SK-N-MC (cell line): ENCODE data around the gene COMTD1.

Experiments
- DNase-seq: peaks from one replicate; pipeline ENCODE4 v3.0.0-alpha.2; 2011; ENCODE audit warnings: low read depth, low spot score
- H3K27ac ChIP-seq: fragments of 200-600 bp; sonication (generic); 2 replicates; pipeline ENCODE4 v1.5.1; 2016; ENCODE audit warnings: mixed run types
- H3K36me3 ChIP-seq: fragments of 200-600 bp; sonication (generic); 2 replicates; pipeline ENCODE4 v1.6.1; 2017; ENCODE audit warnings: antibody characterized with exemption, low read length, mixed read lengths; ENCODE audit not compliant: insufficient read depth
- H3K4me3 ChIP-seq: fragments of 200-600 bp; sonication (generic); 2 replicates; pipeline ENCODE4 v1.5.1; 2016
- H3K9ac ChIP-seq: fragments of 200-600 bp; sonication (generic); 2 replicates; pipeline ENCODE4 v1.8.0; 2017; ENCODE audit warnings: mixed run types, mixed read lengths; ENCODE audit not compliant: insufficient read length
- H3K9me3 ChIP-seq: fragments of 200-600 bp; sonication (generic); 2 replicates; pipeline ENCODE4 v1.6.1; 2017; ENCODE audit warnings: low read depth, mild to moderate bottlenecking, antibody characterized with exemption, low read length, moderate library complexity, mixed read lengths
- EZH2 ChIP-seq: fragments of 200-600 bp; sonication (generic); IDR thresholded peaks from one replicate; pipeline ENCODE4 v1.6.1; 2017; ENCODE audit warnings: antibody characterized with exemption
- FOXP2 ChIP-seq: optimal IDR thresholded peaks from 2 replicates; pipeline ENCODE3; 2011; ENCODE audit warnings: mild to moderate bottlenecking, moderate library complexity; ENCODE audit not compliant: insufficient read depth; ENCODE audit errors: extremely low read length, control extremely low read depth
- POLR2AphosphoS5 ChIP-seq: IDR thresholded peaks from 2 replicates; pipeline ENCODE4 v1.6.1; 2012; ENCODE audit warnings: mild to moderate bottlenecking, low read depth, low read length, borderline replicate concordance

Gene COMTD1

DNA sequence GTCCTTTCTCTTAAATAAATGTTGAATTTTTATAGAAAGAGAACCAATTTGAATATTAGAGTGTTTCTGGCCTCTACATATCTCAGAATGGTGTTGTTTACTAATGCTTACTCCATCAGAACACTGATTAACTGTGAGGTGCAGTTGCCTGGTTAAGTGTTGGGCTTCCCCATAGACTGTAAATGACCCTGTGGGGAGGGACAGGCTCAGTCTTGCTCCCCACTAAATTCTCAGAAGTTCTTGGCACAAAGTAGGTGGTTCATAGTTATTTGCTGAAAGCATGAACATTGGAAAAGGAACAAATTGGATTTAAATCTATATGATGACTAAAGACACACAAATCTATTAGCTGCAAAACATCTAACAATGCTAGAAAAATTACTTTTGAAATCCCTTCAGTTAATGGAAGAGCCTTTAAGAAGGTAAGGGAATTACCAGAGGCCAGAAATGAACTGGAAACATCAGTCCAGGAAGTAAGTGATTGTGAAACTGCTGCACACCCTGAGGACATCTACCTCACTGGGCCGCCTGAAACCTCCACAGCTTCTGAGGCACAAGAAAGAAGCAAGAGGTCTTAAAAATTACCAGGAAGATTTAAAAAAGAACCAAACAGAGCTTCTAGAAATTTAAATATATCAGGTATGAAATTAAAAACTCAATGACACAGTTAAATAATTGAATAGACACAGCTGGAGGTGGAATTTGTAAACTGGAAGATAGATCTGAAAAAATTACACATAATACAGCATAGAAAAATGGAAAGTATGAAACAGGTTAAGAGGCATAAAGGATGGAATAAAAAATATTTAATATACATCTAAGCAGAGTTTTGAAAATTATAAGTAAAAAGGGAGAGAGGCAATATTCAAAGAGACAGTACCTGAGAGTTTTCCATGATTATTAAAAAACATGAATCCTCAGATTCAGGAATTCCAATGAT, 17.8 kb upstream of the COMTD1 start:
- H3K9ac ChIP-seq: no peak overlapping the region
- no peaks in the 10 kb centered on the region for H3K36me3 ChIP-seq
- no peak overlapping the region for H3K27ac ChIP-seq
- TF ChIP-seq POLR2AphosphoS5 (no peak), EZH2 (no peak), FOXP2 (no peak)
- H3K4me3 ChIP-seq: no peak overlapping the region
- no peak for DNase-seq
- no peaks in the 10 kb centered on the region for H3K9me3 ChIP-seq

- TF ChIP-seq FOXP2 (no peak), POLR2AphosphoS5 (no peak), EZH2 (no peak)
- Histone ChIP-seq H3K27ac (no peak overlapping the region), H3K36me3 (no peaks in the 10 kb centered on the region), H3K9me3 (no peaks in the 10 kb centered on the region), H3K4me3 (no peak overlapping the region), H3K9ac (no peak overlapping the region)
- DNase-seq: no peak
Measured at GRCh38 chr10:75250934-75251333, 15.2 kb upstream of the COMTD1 start.

GRCh38 chr10:75247797-75248196, 12.0 kb upstream of the COMTD1 start:
- Histone ChIP-seq H3K9ac (no peak overlapping the region), H3K4me3 (no peak overlapping the region), H3K36me3 (no peaks in the 10 kb centered on the region), H3K27ac (no peak overlapping the region), H3K9me3 (no peaks in the 10 kb centered on the region)
- TF ChIP-seq FOXP2: no peak
- no peak for TF ChIP-seq POLR2AphosphoS5
- TF ChIP-seq EZH2: no peak
- DNase-seq: no peak

DNA sequence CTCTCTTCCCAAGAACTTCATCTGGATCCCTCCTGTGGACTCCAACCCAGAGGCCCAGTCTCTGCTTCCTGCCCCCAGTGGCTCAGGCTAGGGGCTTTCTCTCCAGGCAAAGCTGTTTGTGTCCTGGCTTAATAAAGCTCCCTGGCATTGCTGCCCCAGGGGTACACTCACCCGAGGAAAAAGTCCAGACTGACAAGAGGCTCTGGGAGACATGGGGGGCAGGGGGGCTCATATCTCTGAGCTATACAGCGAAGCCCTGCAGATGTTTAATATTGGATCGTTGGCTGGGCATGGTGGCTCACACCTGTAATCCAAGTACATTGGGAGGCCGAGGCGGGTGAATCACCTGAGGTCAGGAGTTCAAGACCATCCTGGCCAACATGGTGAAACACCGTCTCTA, 10.7 kb upstream of the COMTD1 start:
- no peak overlapping the region for H3K4me3 ChIP-seq
- H3K27ac ChIP-seq: no peak overlapping the region
- DNase-seq: no peak
- no peaks in the 10 kb centered on the region for H3K9me3 ChIP-seq
- no peak overlapping the region for H3K9ac ChIP-seq
- no peak for TF ChIP-seq EZH2
- no peak for TF ChIP-seq FOXP2
- no peak for TF ChIP-seq POLR2AphosphoS5
- no peaks in the 10 kb centered on the region for H3K36me3 ChIP-seq

DNA sequence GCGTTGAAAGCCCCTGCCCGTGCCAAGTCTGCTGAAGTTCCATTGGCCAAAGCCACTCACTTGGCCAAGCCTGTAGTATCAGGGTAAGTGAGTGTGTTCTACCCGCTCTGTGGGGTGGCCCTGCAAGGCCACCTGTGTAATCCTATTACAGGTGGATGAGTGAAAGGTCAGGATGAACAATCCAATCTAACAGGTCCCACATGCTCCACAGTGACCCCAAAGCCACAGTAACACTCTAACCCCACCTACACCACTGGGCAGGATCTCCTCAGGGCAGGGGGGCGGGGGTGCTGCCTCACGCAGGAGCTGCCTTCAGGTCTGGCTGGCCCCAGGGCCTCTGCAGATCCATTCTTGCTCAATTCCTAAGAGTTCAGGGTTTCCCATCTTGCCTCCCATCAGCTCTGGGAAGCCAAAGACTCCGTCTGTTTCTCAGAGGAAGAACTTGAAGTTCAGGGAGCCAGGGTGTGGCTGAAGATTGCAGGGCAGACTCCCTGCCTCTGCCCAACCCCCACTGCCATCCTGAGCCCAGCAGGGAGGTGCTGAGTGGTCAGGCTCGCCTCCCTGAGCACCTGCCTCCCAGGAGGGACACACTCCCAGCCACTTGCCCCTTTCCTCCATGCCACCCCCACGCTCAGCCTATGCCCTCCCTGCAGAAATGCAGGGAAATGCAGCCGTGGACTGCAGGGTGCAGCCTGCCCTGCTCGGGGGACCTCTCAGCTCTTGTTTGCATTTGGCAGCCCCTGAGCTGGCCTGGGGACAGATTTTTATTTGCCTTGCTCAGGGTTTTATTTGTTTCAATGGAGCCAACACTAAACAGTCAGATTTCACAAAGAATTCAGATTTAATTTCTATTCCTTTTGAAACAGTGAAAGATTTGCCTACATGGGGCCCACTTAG, 9.8 kb upstream of the COMTD1 start:
- H3K9me3 ChIP-seq: no peaks in the 10 kb centered on the region
- no peaks in the 10 kb centered on the region for H3K36me3 ChIP-seq
- H3K4me3 ChIP-seq: no peak overlapping the region
- no peak for TF ChIP-seq FOXP2
- no peak for TF ChIP-seq EZH2
- no peak for TF ChIP-seq POLR2AphosphoS5
- no peak overlapping the region for H3K9ac ChIP-seq
- H3K27ac ChIP-seq: no peak overlapping the region
- no peak for DNase-seq

GRCh38 chr10:75244487-75245353, 9.0 kb upstream of the COMTD1 start:
- H3K9me3 ChIP-seq: no peaks in the 10 kb centered on the region
- no peaks in the 10 kb centered on the region for H3K36me3 ChIP-seq
- no peak overlapping the region for H3K9ac ChIP-seq
- DNase-seq: no peak
- H3K4me3 ChIP-seq: no peak overlapping the region
- H3K27ac ChIP-seq: no peak overlapping the region
- TF ChIP-seq EZH2 (no peak), FOXP2 (no peak), POLR2AphosphoS5 (no peak)

GRCh38 chr10:75243426-75243825, 7.7 kb upstream of the COMTD1 start:
- Histone ChIP-seq H3K9ac (no peak overlapping the region), H3K9me3 (no peaks in the 10 kb centered on the region), H3K27ac (no peak overlapping the region), H3K4me3 (no peak overlapping the region), H3K36me3 (no peaks in the 10 kb centered on the region)
- DNase-seq: no peak
- TF ChIP-seq POLR2AphosphoS5 (no peak), EZH2 (no peak), FOXP2 (no peak)

DNA sequence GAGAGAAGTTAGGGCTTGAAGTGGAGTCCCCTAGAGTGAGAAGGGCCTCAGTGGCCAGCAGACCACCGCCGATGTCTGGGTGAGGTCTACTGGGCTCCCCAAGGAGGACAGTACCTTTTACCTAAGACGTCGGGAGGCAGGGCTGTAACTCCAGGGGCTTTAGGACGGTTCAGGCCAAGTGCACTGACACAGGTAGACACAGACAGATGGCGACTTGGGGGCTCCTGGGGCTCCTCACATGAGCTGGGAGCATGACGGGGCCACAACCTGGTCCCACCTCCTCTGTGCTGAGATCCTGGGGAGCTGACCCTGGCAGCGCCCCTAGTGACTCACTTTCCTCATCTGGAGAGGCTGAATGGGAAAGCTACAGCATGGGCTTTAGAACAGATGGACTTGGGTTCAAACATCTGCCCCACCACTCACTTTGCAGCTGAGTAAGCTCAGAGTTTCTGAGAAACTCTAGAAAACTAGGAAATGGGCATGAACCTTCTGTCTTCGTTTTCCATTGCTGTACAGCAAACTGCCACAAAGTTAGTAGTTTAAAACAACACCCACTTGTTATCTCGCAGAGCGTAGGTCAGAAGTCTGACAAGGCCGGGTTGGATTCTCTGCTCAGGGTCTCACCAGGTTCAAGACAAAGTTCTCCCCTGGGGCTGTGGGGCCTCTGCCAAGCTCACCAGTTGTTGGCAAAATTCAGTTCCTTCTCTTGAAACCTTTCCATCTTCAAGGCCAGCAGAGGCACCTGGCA, 4.7 kb upstream of the COMTD1 start:
- no peak for DNase-seq
- no peak overlapping the region for H3K27ac ChIP-seq
- no peak overlapping the region for H3K9ac ChIP-seq

More for the DNA sequence above, 4.7 kb upstream of the COMTD1 start:
- Histone ChIP-seq H3K4me3 (no peak overlapping the region), H3K9me3 (no peaks in the 10 kb centered on the region), H3K36me3 (no peaks in the 10 kb centered on the region)
- TF ChIP-seq FOXP2 (no peak), EZH2 (no peak), POLR2AphosphoS5 (no peak)
